AG04449 (cell line): Measurements from ENCODE around the gene PCDHGA3.
A peak's percentile ranks its signal among the peaks of the same experiment; 100 is the strongest.
"Not testable (repeated sequence)": the region's sequence is repeated elsewhere in the genome, so short reads cannot be mapped to it uniquely, and the experiment has no call there.

Experiments
- CTCF ChIA-PET: fragments of 350-600 bp; formaldehyde crosslinking; extraction: SDS; loops from one replicate; lab custom pipeline; 2021; ENCODE audit warnings: antibody characterized with exemption; lab: Yijun Ruan, JAX
- POLR2A ChIA-PET: fragments of 400-600, 350-600 bp; formaldehyde crosslinking; extraction: SDS; loops from one replicate; lab custom pipeline; 2020; ENCODE audit warnings: antibody characterized with exemption, inconsistent platforms; lab: Yijun Ruan, JAX
- DNase-seq: peaks from one replicate; pipeline ENCODE4 v3.0.0-alpha.2; 2010; ENCODE audit warnings: low read depth, low spot score
- H3K4me3 ChIP-seq: 2 replicates; pipeline ENCODE4 v1.5.1; 2011; ENCODE audit warnings: low read depth, mild to moderate bottlenecking, control low read depth, low read length
- TF ChIP-seq, protein P1 (sequence below): IDR thresholded peaks from one replicate; pipeline ENCODE4 v1.5.1; 2011; ENCODE audit warnings: mild to moderate bottlenecking, moderate library complexity, low read length, control low read depth, inconsistent platforms; ENCODE audit not compliant: insufficient read depth; ENCODE audit errors: missing control alignments

PCDHGA3 gene

DNA sequence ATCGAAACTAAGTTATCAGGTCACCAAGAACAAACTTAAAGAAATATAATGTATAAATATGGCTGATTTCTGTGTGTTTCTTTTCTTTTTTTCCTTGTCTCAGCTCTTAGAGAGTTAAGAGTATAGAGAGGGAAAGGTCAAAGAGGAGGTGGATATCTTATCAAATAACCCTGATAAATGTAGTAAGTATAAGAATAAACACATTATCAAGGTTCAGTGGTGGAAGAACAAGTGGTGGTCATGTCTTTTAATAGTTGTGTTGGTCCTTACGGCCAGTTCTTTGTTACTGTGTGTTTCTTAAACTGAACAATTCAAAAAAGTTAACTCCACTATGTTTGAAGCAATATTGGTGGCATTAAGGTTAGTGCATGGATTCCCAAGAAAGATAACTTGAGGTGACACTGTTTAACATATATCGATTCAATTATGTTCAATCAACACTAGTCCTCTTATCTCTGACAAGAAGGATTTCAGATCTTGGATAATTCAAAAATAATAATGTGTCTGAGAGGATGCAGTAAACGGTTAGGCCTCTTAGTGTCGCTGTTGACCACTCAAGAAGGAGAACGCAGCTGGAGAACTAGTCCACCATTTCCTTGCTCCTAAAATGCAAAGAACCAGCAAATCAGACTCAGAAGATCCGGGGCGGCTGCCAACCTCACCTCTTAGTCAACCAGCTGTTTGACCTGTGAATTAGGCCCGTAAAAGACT, at the start of gene PCDHGA3:
Gene PCDHGA3, plus strand, starts transcription at position 588 of the 711 bp plus-strand sequence. CDS start 205 bp downstream, outside the sequence.
- TF ChIP-seq, protein P1, sequence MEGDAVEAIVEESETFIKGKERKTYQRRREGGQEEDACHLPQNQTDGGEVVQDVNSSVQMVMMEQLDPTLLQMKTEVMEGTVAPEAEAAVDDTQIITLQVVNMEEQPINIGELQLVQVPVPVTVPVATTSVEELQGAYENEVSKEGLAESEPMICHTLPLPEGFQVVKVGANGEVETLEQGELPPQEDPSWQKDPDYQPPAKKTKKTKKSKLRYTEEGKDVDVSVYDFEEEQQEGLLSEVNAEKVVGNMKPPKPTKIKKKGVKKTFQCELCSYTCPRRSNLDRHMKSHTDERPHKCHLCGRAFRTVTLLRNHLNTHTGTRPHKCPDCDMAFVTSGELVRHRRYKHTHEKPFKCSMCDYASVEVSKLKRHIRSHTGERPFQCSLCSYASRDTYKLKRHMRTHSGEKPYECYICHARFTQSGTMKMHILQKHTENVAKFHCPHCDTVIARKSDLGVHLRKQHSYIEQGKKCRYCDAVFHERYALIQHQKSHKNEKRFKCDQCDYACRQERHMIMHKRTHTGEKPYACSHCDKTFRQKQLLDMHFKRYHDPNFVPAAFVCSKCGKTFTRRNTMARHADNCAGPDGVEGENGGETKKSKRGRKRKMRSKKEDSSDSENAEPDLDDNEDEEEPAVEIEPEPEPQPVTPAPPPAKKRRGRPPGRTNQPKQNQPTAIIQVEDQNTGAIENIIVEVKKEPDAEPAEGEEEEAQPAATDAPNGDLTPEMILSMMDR: no peak
- DNase-seq: no peak
- POLR2A ChIA-PET: no interaction called here
- H3K4me3 ChIP-seq: peak within 1 kb of the TSS; percentile 43
- CTCF ChIA-PET: interaction anchor here (0.7 to 10.4 kb wide), 24 partner anchors 9 to 232 kb away, joined by 3 to 134 read pairs (median 4); partner anchors contain the start of genes PCDHGA1, PCDHGA11, PCDHGA4 and PCDHGA5

DNA sequence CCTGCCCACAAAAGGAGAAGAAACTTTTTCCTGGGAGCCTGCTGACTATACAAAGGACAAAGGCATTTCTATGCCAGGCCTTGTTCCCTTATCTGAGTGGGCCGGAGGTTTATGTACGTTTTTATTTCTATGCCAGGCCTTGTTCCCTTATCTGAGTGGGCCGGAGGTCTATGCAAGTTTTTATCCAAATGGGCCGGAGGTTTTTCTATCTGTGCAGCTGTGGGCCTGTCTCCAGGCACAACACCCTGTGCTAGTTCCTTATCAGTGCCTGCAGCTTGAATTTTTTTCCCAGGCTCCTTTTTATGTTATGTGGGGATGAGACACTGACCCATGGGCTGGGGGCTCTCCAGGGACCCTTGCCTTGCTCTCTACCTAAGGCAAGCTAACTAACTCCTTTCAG, 45.3 kb upstream of the PCDHGA3 start:
- ChIA-PET CTCF (no interaction called here), POLR2A (no interaction called here)
- no peak for DNase-seq
- H3K4me3 ChIP-seq: no peak overlapping the region
- TF ChIP-seq, protein P1: no peak

DNA sequence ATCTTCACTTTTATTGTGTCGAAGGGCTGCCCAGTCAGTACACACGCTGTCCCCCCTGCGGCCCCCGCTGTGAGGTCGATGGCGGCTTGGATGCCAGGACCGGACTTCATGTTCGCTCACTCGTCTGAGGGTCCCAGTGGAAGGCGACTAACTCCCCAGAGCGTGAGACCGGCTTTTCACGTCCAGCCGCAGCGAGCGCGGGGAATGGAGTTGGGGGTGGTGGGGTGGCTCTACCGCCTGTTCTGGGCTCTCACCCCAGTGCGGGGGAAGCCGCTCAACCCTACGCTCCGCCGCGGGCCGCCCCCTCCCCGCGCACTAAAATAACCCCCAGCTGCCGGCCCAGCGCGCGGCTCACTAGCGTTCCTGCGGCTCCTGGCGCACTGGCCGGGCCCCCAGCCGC, 39.9 kb upstream of the PCDHGA3 start, which contains the start of gene SLC25A2:
Gene SLC25A2, minus strand, starts transcription at position 294 of the 400 bp plus-strand sequence. Its CDS starts 184 bp downstream, at position 110.
- DNase-seq: no peak
- CTCF ChIA-PET: interaction anchor here (0.6 kb wide), 1 partner anchor 12 kb away, joined by 3 read pairs; no protein-coding TSS in a partner anchor
- TF ChIP-seq, protein P1: no peak
- H3K4me3 ChIP-seq: no peak within 1 kb of the TSS
- POLR2A ChIA-PET: no interaction called here

DNA sequence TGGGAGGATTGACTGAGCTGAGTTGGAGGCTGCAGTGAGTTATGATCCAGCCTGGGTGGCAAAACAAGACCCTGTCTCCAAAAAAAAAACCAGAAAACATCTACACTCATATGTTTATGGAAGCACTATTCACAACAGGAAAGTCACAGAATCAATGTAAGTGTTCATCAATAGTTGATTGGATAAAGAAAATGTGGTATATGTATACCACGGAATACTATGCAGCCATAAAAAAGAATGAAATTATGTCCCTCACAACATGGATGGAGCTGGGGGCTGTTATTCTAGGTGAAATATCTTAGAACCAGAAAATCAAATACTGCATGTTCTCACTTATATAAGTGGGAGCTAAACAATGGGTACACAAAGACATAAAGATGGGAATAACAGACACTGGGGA, 37.0 kb upstream of the PCDHGA3 start:
- POLR2A ChIA-PET: no interaction called here
- no peak for DNase-seq
- H3K4me3 ChIP-seq: no peak overlapping the region
- CTCF ChIA-PET: interaction anchor here (1.0 kb wide), 1 partner anchor 13 kb away, joined by 4 read pairs; no protein-coding TSS in a partner anchor
- TF ChIP-seq, protein P1: no peak

DNA sequence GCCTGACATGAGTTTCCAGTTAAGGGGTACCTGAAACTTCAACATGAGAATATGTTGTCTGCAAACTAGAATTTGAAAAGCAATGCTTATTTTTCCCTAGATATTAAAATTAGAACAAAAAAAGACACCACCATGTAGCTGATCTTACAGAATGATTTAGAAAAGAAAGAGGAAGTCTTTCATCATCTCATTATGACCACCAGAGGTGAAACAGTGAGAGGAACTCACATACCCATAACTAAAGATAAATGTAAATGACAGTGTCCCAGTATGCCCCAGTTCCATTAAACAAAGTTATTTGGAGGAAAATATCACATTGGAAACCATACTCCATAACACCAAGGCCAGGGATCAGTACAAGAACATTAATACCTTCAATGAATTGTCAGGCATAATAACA, 29.9 kb upstream of the PCDHGA3 start:
- H3K4me3 ChIP-seq: no peak overlapping the region
- TF ChIP-seq, protein P1: no peak
- ChIA-PET CTCF (no interaction called here), POLR2A (no interaction called here)
- DNase-seq: no peak

DNA sequence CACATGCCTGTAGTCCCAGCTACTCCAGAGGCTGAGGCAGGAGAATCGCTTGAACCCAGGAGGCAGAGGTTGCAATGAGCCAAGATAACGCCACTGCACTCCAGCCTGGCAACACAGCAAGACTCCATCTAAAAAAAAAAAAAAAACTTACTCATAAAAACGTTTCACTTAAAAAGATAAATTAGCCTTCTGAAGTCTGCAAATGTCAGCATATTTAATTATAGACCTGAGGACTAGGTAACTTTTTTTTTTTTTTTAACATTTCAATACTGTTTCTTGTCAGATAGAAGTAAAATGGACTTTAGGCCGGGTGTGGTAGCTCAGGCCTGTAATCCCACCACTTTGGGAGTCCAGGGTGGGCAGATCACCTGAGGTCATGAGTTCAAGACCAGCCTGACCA, 26.7 kb upstream of the PCDHGA3 start:
- POLR2A ChIA-PET, DNase-seq, H3K4me3 ChIP-seq: not testable (repeated sequence)
- CTCF ChIA-PET: interaction anchor here (1.8 kb wide), 1 partner anchor 8 kb away, joined by 5 read pairs; no protein-coding TSS in a partner anchor

DNA sequence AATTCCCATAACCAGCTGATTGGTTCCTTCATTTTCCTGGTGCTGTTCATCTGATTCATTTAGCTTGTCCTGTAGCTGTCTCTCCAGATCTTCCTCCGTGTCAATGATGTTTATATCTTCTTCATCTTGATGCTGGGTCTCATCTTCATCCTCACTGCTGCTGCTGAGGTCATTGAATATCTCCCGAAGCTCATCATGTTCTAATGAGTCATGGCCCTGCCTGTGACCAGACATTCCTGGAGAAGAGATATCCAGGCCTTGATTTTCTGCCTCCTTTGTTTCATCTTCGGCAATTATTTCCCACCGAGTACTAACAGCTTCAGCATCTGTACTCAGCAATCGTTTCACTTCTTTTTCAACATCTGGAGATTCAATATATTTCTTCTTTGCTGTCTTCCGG, 24.4 kb upstream of the PCDHGA3 start:
- TF ChIP-seq, protein P1: no peak
- no peak for DNase-seq
- no peak overlapping the region for H3K4me3 ChIP-seq
- CTCF ChIA-PET: interaction anchor here (1.0 to 5.6 kb wide), 18 partner anchors 9 to 248 kb away, joined by 3 to 77 read pairs (median 6); partner anchors contain the start of genes PCDHGA1, PCDHGA11, PCDHGA12 and PCDHGA2
- POLR2A ChIA-PET: no interaction called here
